HL-60 (cell line): ENCODE data around the gene LGALS9.
A peak's percentile ranks its signal among the peaks of the same experiment; 100 is the strongest.

Source experiments
- CTCF ChIP-seq: IDR thresholded peaks from one replicate; pipeline ENCODE4 v1.5.1; 2011; ENCODE audit warnings: low read length, control low read depth, inconsistent platforms; ENCODE audit not compliant: insufficient read depth
- GABPA ChIP-seq: IDR thresholded peaks from 2 replicates; pipeline ENCODE4 v1.6.1; 2012; ENCODE audit warnings: low read depth
- POLR2AphosphoS5 ChIP-seq: IDR thresholded peaks from 2 replicates; pipeline ENCODE4 v1.6.1; 2012; ENCODE audit warnings: low read depth
- REST ChIP-seq: IDR thresholded peaks from 2 replicates; pipeline ENCODE4 v1.6.1; 2012; ENCODE audit warnings: low read depth; ENCODE audit not compliant: insufficient replicate concordance
- SPI1 ChIP-seq: IDR thresholded peaks from 2 replicates; pipeline ENCODE4 v1.6.1; 2012; ENCODE audit warnings: low read depth, mild to moderate bottlenecking, borderline replicate concordance

GRCh38 chr17:27630607-27631410, at the start of gene LGALS9:
- TF ChIP-seq CTCF: no peak
- TF ChIP-seq REST: no peak
- no peak for TF ChIP-seq POLR2AphosphoS5
- no peak for TF ChIP-seq GABPA
- peak; percentile 76; the same call in 1 of the 2 replicates for TF ChIP-seq SPI1
